Pons (tissue), 1 donor: ENCODE data around the gene ARHGEF3.
A peak's percentile ranks its signal among the peaks of the same experiment; 100 is the strongest.

Experiments used
- DNase-seq: peaks from one replicate; pipeline ENCODE4 v3.0.0-alpha.2; 2016; ENCODE audit warnings: low spot score

The ARHGEF3 gene

GRCh38 chr3:56795829-56796185 lies 5.9 kb downstream of the ARHGEF3 start:
- no peak for DNase-seq

GRCh38 chr3:56795097-56795828 lies 6.5 kb downstream of the ARHGEF3 start:
- no peak for DNase-seq

- no peak for DNase-seq
Measured at GRCh38 chr3:56792193-56792592, 9.6 kb downstream of the ARHGEF3 start.

- DNase-seq, result no peak
Measured at GRCh38 chr3:56790016-56790821, 11.5 kb downstream of the ARHGEF3 start.

GRCh38 chr3:56789076-56789475 lies 12.7 kb downstream of the ARHGEF3 start:
- no peak for DNase-seq

- DNase-seq, result no peak
Measured at GRCh38 chr3:56788521-56788920, 13.2 kb downstream of the ARHGEF3 start.

GRCh38 chr3:56787784-56788256 lies 13.9 kb downstream of the ARHGEF3 start:
- DNase-seq, result no peak

- no peak for DNase-seq
Measured at GRCh38 chr3:56787258-56787775, 14.4 kb downstream of the ARHGEF3 start.

- no peak for DNase-seq
Measured at GRCh38 chr3:56785499-56785898, 16.2 kb downstream of the ARHGEF3 start.

GRCh38 chr3:56784448-56785001 lies 17.2 kb downstream of the ARHGEF3 start:
- no peak for DNase-seq

GRCh38 chr3:56783644-56784447 lies 17.9 kb downstream of the ARHGEF3 start:
- peak; percentile 87 for DNase-seq

GRCh38 chr3:56782906-56783305 lies 18.8 kb downstream of the ARHGEF3 start:
- DNase-seq, result no peak

- DNase-seq, result no peak
Measured at GRCh38 chr3:56782215-56782614, 19.5 kb downstream of the ARHGEF3 start.

GRCh38 chr3:56781762-56782161 lies 20.0 kb downstream of the ARHGEF3 start:
- no peak for DNase-seq

- no peak for DNase-seq
Measured at GRCh38 chr3:56780936-56781335, 20.8 kb downstream of the ARHGEF3 start.

GRCh38 chr3:56778893-56779292 lies 22.9 kb downstream of the ARHGEF3 start:
- no peak for DNase-seq

- DNase-seq, result no peak
Measured at GRCh38 chr3:56776556-56776950, 25.2 kb downstream of the ARHGEF3 start.

- DNase-seq, result no peak
Measured at GRCh38 chr3:56775838-56776555, 25.8 kb downstream of the ARHGEF3 start.

- DNase-seq, result no peak
Measured at GRCh38 chr3:56775445-56775837, 26.3 kb downstream of the ARHGEF3 start.

- DNase-seq, result no peak
Measured at GRCh38 chr3:56773986-56774385, 27.8 kb downstream of the ARHGEF3 start.
